ENCODE data around the gene CCBE1.

- TF ChIP-seq YY1 (IDR thresholded peaks at IDR 0.05; ENCODE audit: insufficient read depth, insufficient read length) (no peak), SUZ12 (IDR thresholded peaks at IDR 0.05; ENCODE audit: extremely low read depth, insufficient read depth, insufficient read length) (no peak), ZNF274 (IDR thresholded peaks at IDR 0.05; ENCODE audit: low read depth, low read length) (no peak)
Observed at GRCh38 chr18:59700535-59700967, 3.3 kb upstream of the CCBE1 start.

All from NT2/D1 (cell line).